Head of caudate nucleus (tissue), 42 donors: ENCODE results near the gene ZAR1.

ENCODE experiments used
- DNase-seq, 42 donors: peaks; one replicate each; pipeline versions ENCODE4 v3.0.0 to v3.0.0-alpha.2; 2020 to 2021; ENCODE audit warnings: mixed read lengths in 7 of 42
- intact Hi-C: fragments of 100-400 bp; cut with DNase I; formaldehyde crosslinking; loops from one replicate; pipeline ENCODE4 v1.15.0; 2022

ZAR1 gene

GRCh38 chr4:48484494-48485168, 5.4 kb upstream of the ZAR1 start:
- no peak for DNase-seq
- intact Hi-C loops, result no loop called here

GRCh38 chr4:48489683-48490011, 405 bp upstream of the ZAR1 start:
- intact Hi-C loops, result no loop called here
- peak in 1 of 42 donors; percentile 31 for DNase-seq

GRCh38 chr4:48490680-48491513, 845 bp downstream of the ZAR1 start:
- intact Hi-C loops, result no loop called here
- DNase-seq, result no peak

GRCh38 chr4:48491514-48492176, 1.6 kb downstream of the ZAR1 start:
- intact Hi-C loops, result no loop called here
- DNase-seq, result no peak

- no peak for DNase-seq
- intact Hi-C loops, result no loop called here
Measured at GRCh38 chr4:48493452-48494100, 3.5 kb downstream of the ZAR1 start.

GRCh38 chr4:48495941-48496340, 5.9 kb downstream of the ZAR1 start:
- intact Hi-C loops, result no loop called here
- DNase-seq, result no peak

- intact Hi-C loops, result no loop called here
Measured at GRCh38 chr4:48498895-48499294, 8.8 kb downstream of the ZAR1 start.

GRCh38 chr4:48499551-48500066, 9.6 kb downstream of the ZAR1 start:
- intact Hi-C loops, result no loop called here
- no peak for DNase-seq

More at GRCh38 chr4:48498895-48499294, 8.8 kb downstream of the ZAR1 start:
- DNase-seq, result no peak

GRCh38 chr4:48503233-48504025, 13.4 kb downstream of the ZAR1 start:
- intact Hi-C loops, result no loop called here

GRCh38 chr4:48504026-48504330, 13.9 kb downstream of the ZAR1 start:
- intact Hi-C loops, result no loop called here
- DNase-seq, result no peak

More at GRCh38 chr4:48503233-48504025, 13.4 kb downstream of the ZAR1 start:
- DNase-seq, result no peak

GRCh38 chr4:48504352-48504751, 14.3 kb downstream of the ZAR1 start:
- DNase-seq, result no peak
- intact Hi-C loops, result no loop called here

GRCh38 chr4:48506716-48507115, 16.7 kb downstream of the ZAR1 start:
- DNase-seq, result no peak
- intact Hi-C loops, result no loop called here

GRCh38 chr4:48509543-48509942, 19.5 kb downstream of the ZAR1 start:
- peak in 2 of 42 donors; percentile 11 to 54 for DNase-seq
- intact Hi-C loops, result no loop called here

GRCh38 chr4:48518143-48518542, 28.1 kb downstream of the ZAR1 start:
- no peak for DNase-seq
- intact Hi-C loops, result no loop called here

GRCh38 chr4:48526406-48526805, 36.4 kb downstream of the ZAR1 start:
- no peak for DNase-seq
- intact Hi-C loops, result no loop called here

GRCh38 chr4:48538358-48538757, 48.3 kb downstream of the ZAR1 start:
- intact Hi-C loops, result no loop called here
- DNase-seq, result peak in 1 of 42 donors; percentile 7

- intact Hi-C loops, result no loop called here
- no peak for DNase-seq
Measured at GRCh38 chr4:48539597-48539996, 49.5 kb downstream of the ZAR1 start.

GRCh38 chr4:48542888-48543287, 52.8 kb downstream of the ZAR1 start:
- intact Hi-C loops, result loop anchor here (10.0 kb wide), 1 partner anchor 198 kb away; the partner anchor contains the start of gene SLAIN2
- DNase-seq, result no peak

- DNase-seq, result peak in 6 of 42 donors; percentile 13 to 52 (median 34)
- intact Hi-C loops, result loop anchor here (10.0 kb wide), 1 partner anchor 199 kb away; the partner anchor contains the start of gene SLAIN2
Measured at GRCh38 chr4:48543796-48544195, 53.7 kb downstream of the ZAR1 start.
